Hepatocyte (in vitro differentiated cells): ENCODE measurements around the gene INMT.

Experiments used
- CTCF ChIP-seq: fragments of 200-600 bp; sonication (generic); IDR thresholded peaks from 2 replicates; pipeline ENCODE4 v1.5.1; 2016; ENCODE audit warnings: antibody characterized with exemption, mild to moderate bottlenecking; ENCODE audit not compliant: poor library complexity
- EZH2 ChIP-seq: fragments of 200-600 bp; sonication (generic); IDR thresholded peaks from 2 replicates; pipeline ENCODE4 v1.6.1; 2016; ENCODE audit warnings: antibody characterized with exemption, mild to moderate bottlenecking, borderline replicate concordance
- EZH2phosphoT487 ChIP-seq: fragments of 200-600 bp; sonication (generic); IDR thresholded peaks from one replicate; pipeline ENCODE4 v1.6.1; 2018; ENCODE audit warnings: antibody characterized with exemption, mild to moderate bottlenecking, low read depth, moderate library complexity; ENCODE audit not compliant: unreplicated experiment, severe bottlenecking

GRCh38 chr7:30702200-30702599 lies 49.7 kb upstream of the INMT start:
- no peak for TF ChIP-seq CTCF
- TF ChIP-seq EZH2 = no peak
- no peak for TF ChIP-seq EZH2phosphoT487
